ENCODE results near the gene ASTN2. TPM values are rescaled to one million over a fixed set of nuclear protein-coding genes. Genes with fewer than 3 reads are reported as not detected.
A peak's percentile ranks its signal among the peaks of the same experiment; 100 is the strongest.

ASTN2 gene
- total RNA-seq, 4 donors from 2014 or later = 3.0 to 7.0 (median 5.2) TPM

DNA sequence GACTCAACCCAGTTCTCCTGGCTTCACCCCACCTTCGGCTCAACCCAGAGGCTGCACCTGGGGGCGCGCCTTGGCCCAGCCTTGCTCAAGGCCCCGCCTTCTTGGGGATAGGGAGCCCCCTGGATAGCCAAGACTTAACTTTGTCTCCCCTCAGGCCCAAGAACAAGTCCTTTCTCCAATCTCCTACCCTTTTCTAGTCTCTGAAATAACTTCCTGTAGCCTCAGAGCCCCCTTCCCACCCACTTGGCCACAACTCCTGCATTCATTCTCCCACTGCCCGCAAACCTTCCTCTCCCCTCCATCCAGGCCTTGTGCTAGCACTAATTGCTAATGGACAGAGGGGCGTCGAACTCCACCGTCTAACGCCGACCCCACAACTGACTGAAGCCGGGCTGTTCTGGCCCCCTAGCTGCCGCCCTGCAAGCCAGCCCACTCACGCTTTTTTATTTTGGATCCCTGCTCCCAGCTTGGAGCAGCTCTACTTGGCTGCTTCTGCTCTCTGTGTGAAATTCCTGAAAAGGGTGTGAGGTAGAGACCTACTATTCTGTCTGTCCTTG lies 579 bp upstream of the ASTN2 start:
- Histone ChIP-seq H3K4me3 (peak overlapping the region in 3 of 4 donors; percentile 31 to 53 (median 37)), H3K9me3 (no peaks in the 10 kb centered on the region), H3K4me1 (peaks cover 0 to 22% (median 14%) of the 10 kb centered on the region in 4 donors), H3K27me3 (peaks cover 79% of the 10 kb centered on the region), H3K27ac (no peak overlapping the region), H3K36me3 (no peaks in the 10 kb centered on the region)
- intact Hi-C loops (cut with DNase I; ENCODE audit: low total_unique reads) = no loop called here
- in situ Hi-C loops (cut with MboI; ENCODE audit: low pct_ligation_motif_present in 1 of 4, low pct_unique_long_range_greater_than_20kb in 1 of 4, low sequenced_read_pairs in 3 of 4) = no loop called here
- WGBS, 2 donors (ENCODE audit: low coverage in 1 of 2) = 13 to 15% methylated on average over 11 to 13 of the region's 13 CpGs
- TF ChIP-seq POLR2A (IDR thresholded peaks at IDR 0.05) = no peak
- no peak for TF ChIP-seq EP300 (IDR thresholded peaks at IDR 0.05; ENCODE audit: low read depth)
- TF ChIP-seq, protein P1, sequence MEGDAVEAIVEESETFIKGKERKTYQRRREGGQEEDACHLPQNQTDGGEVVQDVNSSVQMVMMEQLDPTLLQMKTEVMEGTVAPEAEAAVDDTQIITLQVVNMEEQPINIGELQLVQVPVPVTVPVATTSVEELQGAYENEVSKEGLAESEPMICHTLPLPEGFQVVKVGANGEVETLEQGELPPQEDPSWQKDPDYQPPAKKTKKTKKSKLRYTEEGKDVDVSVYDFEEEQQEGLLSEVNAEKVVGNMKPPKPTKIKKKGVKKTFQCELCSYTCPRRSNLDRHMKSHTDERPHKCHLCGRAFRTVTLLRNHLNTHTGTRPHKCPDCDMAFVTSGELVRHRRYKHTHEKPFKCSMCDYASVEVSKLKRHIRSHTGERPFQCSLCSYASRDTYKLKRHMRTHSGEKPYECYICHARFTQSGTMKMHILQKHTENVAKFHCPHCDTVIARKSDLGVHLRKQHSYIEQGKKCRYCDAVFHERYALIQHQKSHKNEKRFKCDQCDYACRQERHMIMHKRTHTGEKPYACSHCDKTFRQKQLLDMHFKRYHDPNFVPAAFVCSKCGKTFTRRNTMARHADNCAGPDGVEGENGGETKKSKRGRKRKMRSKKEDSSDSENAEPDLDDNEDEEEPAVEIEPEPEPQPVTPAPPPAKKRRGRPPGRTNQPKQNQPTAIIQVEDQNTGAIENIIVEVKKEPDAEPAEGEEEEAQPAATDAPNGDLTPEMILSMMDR (IDR thresholded peaks at IDR 0.05) = no peak
- TF ChIP-seq POLR2AphosphoS5 (IDR thresholded peaks at IDR 0.05) = no peak
- no peak for DNase-seq

- in situ Hi-C loops (cut with MboI; ENCODE audit: low pct_ligation_motif_present in 1 of 4, low pct_unique_long_range_greater_than_20kb in 1 of 4, low sequenced_read_pairs in 3 of 4) (no loop called here), intact Hi-C loops (cut with DNase I; ENCODE audit: low total_unique reads) (no loop called here)
- peaks cover 0 to 22% (median 14%) of the 10 kb centered on the region in 4 donors for H3K4me1 ChIP-seq
- WGBS, 2 donors (ENCODE audit: low coverage in 1 of 2) = 3% methylated on average over 30 of the region's 77 CpGs; no CpG with 5 or more reads in 1 of the 2 donors
- peaks cover 69% of the 10 kb centered on the region for H3K27me3 ChIP-seq
- H3K27ac ChIP-seq = no peak overlapping the region
- H3K9me3 ChIP-seq = no peaks in the 10 kb centered on the region
- no peaks in the 10 kb centered on the region for H3K36me3 ChIP-seq
- no peak for DNase-seq
- TF ChIP-seq POLR2AphosphoS5 (IDR thresholded peaks at IDR 0.05) (no peak), POLR2A (IDR thresholded peaks at IDR 0.05) (no peak), EP300 (IDR thresholded peaks at IDR 0.05; ENCODE audit: low read depth) (no peak)
- TF ChIP-seq, protein P1 (IDR thresholded peaks at IDR 0.05) = no peak
- H3K4me3 ChIP-seq = peak overlapping the region in 3 of 4 donors; percentile 31 to 53 (median 37)
These were observed 494 bp downstream of the ASTN2 start for GRCh38 chr9:117414220-117414905.

- no peak for DNase-seq
- H3K27me3 ChIP-seq = peaks cover 64% of the 10 kb centered on the region
- no peaks in the 10 kb centered on the region for H3K9me3 ChIP-seq
- in situ Hi-C loops (cut with MboI; ENCODE audit: low pct_ligation_motif_present in 1 of 4, low pct_unique_long_range_greater_than_20kb in 1 of 4, low sequenced_read_pairs in 3 of 4) = no loop called here
- peaks cover 0 to 22% (median 14%) of the 10 kb centered on the region in 4 donors for H3K4me1 ChIP-seq
- no peak overlapping the region for H3K27ac ChIP-seq
- H3K4me3 ChIP-seq = peak overlapping the region in 3 of 4 donors; percentile 31 to 53 (median 37)
- WGBS, 2 donors (ENCODE audit: low coverage in 1 of 2) = 8 to 10% methylated on average over 15 to 41 of the region's 51 CpGs
- TF ChIP-seq EP300 (IDR thresholded peaks at IDR 0.05; ENCODE audit: low read depth) = no peak
- no peak for TF ChIP-seq POLR2AphosphoS5 (IDR thresholded peaks at IDR 0.05)
- TF ChIP-seq POLR2A (IDR thresholded peaks at IDR 0.05) = no peak
- TF ChIP-seq, protein P1 (IDR thresholded peaks at IDR 0.05) = no peak
- intact Hi-C loops (cut with DNase I; ENCODE audit: low total_unique reads) = no loop called here
- H3K36me3 ChIP-seq = no peaks in the 10 kb centered on the region
These were observed 1.3 kb downstream of the ASTN2 start for GRCh38 chr9:117413346-117414219.

DNA sequence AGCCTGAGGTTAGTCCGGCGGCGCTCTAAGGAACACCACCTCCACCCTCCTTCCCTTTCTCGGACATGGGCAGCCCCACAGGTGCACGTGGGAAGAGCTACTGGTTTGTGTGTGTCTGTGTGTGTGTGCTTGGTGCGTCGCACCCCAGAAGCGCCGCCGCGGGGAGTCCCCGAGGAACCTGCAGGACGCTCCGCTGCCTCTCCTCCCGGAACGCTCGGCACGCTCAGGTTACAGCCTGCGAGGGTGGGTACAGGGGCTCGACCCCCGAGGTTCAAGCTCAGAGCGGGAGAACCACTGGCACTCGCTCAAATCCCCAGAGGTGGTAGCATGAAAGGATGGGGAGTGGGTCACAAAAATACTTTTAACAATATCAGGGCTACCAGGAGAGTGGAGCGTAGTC lies 2.0 kb downstream of the ASTN2 start:
- Histone ChIP-seq H3K9me3 (no peaks in the 10 kb centered on the region), H3K4me3 (peak overlapping the region in 1 of 4 donors; percentile 53), H3K4me1 (peaks cover 0 to 22% (median 14%) of the 10 kb centered on the region in 4 donors), H3K27me3 (peaks cover 62% of the 10 kb centered on the region), H3K36me3 (no peaks in the 10 kb centered on the region), H3K27ac (no peak overlapping the region)
- WGBS, 2 donors (ENCODE audit: low coverage in 1 of 2) = 9% methylated on average over 20 of the region's 24 CpGs; no CpG with 5 or more reads in 1 of the 2 donors
- no peak for DNase-seq
- intact Hi-C loops (cut with DNase I; ENCODE audit: low total_unique reads) (no loop called here), in situ Hi-C loops (cut with MboI; ENCODE audit: low pct_ligation_motif_present in 1 of 4, low pct_unique_long_range_greater_than_20kb in 1 of 4, low sequenced_read_pairs in 3 of 4) (no loop called here)
- TF ChIP-seq POLR2AphosphoS5 (IDR thresholded peaks at IDR 0.05) (no peak), POLR2A (IDR thresholded peaks at IDR 0.05) (no peak), EP300 (IDR thresholded peaks at IDR 0.05; ENCODE audit: low read depth) (no peak)
- TF ChIP-seq, protein P1 (IDR thresholded peaks at IDR 0.05) = no peak

Data from transverse colon (tissue), 4 donors.